ENCODE data around the gene NAV2.
"Not testable (repeated sequence)": the region's sequence is repeated elsewhere in the genome, so short reads cannot be mapped to it uniquely, and the experiment has no call there.

The NAV2 gene

DNA sequence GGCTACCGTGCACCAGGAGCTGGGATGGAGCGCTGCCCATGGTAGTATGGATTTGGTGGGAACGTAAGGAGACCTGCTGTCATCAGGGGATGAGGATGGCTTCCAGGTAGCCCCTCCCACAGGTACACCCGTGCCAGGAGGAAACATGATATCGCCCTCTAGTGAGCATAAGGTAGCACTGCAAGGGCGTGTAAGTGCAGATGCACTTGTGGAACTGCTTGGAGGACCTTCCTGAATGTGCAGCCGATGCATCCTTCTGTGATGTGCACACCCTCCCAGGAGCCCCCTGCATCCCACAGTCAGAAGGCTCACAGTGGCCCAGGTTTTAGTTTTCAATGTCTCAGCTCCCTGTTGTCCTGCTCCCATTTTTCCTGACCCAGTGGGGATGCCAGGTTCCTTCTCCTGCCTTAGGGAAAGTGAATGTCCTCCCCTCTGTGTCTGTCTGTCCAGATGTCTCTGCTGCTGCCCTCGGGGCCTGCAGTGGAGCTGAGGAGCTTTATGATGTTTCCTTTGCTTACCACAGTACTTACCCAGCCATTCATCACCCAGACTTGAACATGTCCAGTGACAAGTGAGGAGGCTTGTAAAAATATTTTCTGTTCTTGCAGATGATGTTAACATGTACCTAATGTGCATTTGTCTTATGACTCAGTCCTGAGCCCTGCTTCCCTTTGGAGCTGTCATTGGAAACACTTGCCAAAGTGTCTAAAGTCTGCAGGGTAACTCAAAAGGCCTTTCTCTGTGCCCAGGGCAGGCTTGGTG, 398.5 kb downstream of the NAV2 start:
- no peak for DNase-seq

DNA sequence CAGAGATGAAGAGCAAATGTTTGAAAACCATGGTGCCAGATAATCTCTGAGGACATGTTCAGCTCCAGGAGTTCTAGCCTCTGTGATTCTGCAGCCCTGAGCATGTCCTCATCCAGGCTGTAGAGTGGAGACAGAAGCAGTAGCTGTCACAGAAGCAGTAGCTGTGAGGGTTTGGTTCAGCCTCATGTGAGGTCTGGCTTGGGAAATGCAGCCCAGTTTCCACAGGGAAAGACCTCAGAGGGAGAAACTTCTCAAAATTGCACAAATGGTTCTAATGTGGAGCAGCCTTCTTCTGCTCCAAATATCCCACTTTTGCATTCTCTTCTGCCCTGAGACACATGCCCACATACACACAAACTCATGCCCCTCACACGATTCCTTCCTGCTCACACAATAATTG, 399.2 kb downstream of the NAV2 start:
- DNase-seq, result no peak

DNA sequence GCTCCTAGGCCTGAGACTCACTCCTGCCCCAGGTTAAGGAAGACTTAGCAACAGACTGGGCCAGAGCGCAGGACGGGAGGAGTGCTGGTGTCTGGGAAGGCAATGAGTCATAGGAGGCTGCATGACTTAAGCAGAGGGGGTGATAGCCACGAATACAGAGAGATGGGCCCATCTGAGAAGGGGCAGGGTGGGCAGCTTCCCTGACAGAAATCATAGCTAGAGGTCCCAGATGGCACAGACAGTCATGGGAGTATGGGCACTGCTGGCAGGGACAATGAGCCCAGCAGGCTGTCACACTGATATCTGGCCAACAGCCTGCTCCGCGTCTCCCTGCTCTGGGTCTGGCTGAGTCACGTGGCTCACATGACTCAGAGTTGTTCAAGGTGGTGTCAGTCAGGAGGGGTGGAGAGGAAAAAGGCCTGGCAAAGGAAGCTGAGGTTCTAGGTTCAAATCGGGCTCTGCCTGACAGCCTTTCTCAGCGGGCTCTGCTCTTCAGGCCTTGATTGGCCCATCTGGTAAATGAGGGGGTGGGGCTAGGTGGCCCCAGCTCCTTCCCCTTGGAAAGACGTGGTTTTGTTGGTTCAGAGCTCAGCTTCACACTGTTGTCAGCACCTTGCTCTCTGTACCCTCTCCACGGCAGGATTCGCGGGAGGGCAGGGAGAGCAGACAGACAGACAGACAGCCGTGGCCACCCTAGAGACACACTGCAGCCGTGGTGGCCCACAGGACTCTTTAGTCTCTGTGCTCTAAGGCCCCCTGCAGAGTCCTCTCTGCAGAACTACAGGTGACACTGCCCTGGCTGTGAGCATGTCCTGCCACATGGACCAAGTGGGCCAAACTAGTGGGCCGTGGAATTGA, 399.9 kb downstream of the NAV2 start:
- DNase-seq, result no peak

DNA sequence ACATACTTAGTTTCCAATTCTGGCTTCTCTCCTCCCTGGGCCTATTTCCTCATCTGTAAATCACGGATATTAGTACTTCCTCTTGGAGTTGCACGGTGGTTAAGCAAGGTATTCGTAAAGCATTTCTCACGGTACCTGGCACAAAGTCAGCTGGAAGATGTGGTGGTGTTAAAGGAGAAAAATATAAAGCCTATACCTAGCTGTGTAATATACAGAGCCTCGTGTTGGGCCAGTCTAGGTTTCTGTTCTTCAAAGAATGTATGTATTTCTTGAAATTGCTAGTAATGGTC, 400.5 kb downstream of the NAV2 start:
- no peak for DNase-seq

DNA sequence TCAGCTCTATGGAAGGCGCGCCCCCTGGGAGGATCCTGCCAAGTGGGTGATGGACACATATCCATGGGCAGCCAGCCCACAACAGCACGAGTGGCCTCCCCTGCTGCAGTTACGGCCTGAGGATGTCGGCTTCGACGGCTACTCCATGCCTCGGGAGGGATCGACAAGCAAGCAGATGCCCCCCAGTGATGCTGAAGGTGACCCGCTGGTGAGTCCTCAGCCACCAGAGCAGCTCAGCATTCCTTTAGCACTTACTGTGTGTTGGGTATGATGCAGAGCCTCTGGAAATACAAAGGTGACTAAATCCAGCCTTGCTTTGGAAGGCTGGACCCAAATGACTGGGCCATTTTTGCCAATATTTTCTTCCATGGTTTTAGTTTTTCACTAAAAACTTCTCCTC, 402.0 kb downstream of the NAV2 start:
- no peak for DNase-seq

DNA sequence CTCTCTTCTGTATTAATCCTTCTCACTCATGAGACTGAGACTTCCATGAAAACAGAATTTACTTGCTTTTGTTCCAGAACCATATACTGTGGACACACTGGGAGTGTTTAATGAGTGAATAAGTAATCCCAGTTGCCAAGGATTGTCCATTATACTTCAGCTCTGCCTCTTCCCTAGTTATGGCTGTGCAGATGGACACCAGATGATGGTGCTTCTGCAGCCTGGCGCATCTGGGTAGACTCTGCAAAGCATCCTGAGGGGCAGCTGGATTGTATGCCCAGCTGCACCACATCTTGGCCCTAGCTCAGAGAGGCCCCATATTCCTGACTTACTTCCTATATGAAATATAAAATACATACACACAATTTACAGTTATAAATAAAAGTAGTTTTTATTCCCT, 404.2 kb downstream of the NAV2 start:
- no peak for DNase-seq

DNA sequence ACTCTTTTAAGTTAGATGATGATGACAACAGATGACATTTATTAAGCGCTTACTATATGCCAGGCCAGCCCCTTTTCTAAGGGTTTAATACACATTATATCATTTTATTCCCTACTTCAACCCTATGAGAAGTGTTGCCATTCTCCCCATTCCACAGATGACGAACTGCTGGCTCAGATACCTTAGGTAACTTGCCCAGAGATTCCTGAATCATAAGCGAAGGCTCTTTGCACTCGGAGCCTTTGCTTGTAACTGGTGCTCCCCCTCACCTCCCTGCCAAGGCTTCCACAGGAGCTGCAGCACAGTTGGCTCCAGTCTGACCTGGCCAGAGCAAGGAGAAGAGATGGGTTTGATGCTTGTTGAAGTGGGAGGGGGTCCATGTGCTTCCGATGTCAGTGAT, 404.7 kb downstream of the NAV2 start:
- no peak for DNase-seq

DNA sequence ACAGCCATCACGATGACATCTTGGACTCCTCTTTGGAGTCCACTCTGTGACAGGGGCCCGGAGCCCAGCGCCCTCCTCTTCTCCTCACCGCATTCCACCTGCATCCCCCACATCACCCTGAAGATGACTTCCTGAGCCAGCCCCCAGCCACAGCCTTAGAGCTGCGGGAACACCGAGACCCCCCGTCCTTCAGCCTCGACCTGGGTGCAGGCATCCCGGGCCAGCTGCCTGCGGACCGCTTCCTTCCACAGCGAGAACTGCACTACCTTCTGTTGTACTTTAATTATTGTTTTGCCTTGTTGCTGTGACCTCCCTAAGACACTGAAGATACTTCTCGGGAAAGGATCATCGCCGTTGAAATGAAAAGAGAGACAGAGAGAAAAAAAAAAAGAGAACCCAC, 405.6 kb downstream of the NAV2 start:
- DNase-seq, result no peak

DNA sequence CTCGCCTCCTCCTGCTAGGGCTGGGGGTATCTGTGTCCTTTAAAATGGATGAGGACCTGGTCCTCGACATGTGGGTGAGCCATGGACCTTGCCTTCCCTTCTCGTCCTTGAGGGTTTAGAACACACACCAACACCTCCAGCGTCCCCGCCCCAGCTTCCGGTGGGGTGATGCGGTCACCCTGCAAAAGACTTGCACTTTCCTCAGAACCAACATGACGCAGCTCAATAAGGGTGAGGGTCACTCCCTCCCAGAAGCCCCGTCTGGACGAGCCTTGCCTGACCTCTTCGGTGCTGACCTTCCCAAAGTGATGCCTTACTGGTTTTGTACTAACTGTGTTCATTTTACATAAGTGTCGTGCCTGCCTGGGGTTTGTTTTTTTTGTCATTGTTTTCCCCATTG, 406.7 kb downstream of the NAV2 start:
- no peak for DNase-seq

DNA sequence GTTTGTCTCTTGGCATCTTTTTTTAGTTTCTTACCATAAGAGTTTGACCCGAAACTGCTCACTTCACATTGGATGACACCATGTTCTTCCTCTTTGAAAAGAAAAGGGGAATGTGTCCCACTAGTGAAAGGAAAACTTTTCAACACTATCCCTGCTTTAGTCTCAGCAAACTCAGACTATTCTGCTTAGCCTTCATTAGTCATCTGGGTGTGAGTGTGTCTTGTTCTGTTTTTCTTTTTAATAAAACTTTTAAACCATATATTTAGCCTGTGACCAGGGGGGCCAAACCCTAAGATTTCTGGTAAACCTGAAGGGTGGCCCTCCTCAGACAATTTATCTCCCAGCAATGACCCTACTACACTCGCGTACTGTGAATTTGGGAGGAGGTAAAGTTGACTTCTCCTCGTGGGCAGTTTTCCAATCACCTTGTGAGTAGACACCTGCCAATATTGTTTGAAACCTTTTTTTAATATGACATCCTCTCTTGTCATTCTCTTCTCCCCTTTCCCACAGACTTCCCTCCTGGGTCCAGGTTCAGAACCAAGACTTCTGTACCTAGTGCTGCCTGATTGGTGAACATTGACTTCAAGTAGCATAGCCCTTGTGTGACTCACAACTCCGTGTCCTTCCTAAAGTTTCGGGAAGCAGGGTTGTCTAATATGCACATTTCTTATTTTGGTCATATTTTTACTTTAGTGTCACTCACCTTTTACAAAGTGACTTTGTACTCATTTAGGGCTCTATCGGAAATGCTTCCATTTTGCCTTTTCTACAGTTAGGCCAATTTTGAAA, 407.7 kb downstream of the NAV2 start:
- DNase-seq, result no peak

DNA sequence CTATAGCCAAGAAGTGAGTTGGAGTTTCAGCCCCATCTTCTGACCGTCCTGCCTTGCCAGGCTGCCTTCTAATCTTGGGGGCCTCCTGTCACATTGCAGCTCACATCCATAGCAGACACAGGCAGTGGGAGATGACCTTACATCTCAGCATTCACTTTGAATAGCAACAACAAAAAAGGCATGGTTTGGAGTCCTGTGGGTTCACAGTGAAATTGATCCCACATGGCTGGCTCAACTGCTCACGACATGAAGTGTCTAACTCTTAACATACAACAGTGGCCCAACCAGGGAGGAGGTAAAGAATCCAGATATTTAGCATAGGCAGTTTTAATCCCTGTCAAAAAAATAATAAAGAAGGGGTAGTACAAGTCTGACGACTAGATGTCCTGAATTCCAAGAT, 409.5 kb downstream of the NAV2 start:
- DNase-seq, result no peak

DNA sequence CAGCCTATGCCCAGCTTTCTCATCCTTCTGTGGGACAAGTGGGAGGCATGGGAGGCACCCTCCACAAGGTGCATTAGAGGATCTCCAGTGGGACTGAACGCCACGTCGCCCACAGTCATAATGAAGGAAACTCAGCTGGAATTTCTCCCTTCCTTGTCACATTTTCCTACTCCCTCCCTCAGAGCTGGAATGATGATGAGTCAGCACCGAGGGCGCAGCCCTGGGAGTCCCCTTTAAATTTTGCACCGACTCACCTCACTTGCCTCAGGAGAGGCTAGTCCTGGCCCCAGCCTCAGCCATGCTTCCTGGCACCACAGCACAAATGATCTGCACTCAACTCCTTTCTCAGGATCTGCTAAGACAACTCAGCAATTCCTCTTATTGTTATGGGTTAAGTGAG, 413.3 kb downstream of the NAV2 start:
- DNase-seq, result no peak

DNA sequence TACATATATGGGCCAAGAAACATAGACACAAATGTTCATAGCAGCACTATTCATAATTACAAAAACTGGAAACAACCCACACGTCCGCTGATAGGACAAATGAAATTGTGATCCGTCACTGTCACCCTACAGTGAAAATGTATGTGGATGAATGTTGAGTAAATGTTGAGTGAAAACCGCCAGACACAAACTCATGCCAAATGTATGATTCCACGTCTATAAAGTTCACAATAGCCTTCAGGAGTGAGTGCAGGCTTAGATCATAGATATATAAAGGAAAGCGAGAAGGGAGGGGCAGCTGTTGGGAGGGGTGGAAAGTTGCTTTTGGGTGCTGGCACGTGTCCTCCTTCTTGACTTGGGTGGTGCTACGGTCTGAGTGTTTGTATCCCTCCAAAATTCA, 414.1 kb downstream of the NAV2 start:
- DNase-seq, result no peak

DNA sequence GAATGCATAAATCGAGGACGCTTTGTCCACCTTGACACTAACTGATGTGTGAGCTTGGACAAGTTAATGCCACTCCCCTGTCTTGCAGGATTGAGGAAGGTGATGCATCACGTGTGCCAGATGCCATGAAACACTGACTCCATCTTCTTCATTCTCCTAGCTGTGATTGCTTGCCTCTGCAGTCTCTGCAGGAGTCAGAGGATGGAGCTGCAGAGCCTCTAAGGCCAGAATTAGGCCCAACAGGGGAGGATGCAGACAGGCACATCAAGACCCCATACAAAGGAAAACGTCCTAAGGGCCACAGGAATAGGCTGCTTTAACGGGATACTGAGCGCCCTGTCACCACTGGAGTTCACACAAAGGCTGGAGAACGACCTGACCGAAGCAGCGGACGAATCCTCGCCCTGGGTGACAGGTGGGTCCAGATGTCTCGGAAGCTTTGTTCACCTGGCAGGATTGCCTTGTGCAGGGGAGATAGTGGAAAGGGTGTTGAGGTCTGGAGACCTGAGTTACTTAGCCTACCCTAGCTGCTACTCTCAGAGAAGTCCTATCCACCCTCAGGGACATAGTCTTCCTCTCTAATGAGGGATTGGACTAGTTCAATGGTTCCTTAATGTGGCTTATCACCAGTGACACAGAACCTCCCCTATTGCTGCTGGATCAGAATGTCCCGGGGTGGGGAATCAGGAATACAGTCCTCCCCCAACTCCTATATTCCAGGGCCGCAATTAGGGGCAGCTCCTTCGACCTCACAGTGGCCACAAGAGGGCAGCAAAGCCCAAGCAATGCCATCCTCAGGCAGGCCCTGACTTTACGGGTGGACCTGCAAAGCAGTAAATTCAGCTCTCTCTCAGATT, 415.3 kb downstream of the NAV2 start:
- DNase-seq, result no peak

DNA sequence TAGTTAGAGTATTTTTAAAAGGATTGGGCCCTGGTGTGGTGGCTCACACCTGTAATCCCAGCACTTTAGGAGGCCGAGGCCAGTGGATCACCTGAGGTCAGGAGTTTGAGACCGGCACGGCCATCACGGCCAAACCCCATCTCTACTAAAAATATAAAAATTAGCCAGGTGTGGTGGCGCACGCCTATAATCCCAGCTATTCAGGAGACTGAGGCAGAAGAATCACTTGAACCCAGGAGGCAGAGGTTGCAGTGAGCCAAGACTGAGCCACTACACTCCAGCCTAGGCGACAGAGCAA, 415.8 kb downstream of the NAV2 start:
- not testable (repeated sequence) for DNase-seq

DNA sequence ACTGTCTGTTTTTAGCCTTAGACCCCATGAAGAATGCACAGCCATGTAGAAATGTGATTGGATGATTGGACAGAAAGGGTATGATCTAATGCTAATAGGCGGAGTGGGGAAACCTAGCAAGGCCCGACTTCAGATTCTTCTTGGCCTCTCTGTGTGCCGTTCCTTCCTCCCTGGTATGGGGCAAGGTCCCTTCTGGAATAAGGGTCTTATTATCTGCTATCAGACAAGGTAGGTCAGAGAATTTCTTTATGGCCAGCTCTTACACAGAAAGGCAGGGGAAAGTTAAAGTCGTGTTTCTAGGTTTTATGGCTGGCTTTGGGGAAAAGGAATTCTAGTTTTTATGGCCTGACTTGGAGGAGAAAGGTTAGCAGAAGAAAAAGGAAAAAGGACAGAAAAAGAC, 417.0 kb downstream of the NAV2 start:
- DNase-seq, result no peak

DNA sequence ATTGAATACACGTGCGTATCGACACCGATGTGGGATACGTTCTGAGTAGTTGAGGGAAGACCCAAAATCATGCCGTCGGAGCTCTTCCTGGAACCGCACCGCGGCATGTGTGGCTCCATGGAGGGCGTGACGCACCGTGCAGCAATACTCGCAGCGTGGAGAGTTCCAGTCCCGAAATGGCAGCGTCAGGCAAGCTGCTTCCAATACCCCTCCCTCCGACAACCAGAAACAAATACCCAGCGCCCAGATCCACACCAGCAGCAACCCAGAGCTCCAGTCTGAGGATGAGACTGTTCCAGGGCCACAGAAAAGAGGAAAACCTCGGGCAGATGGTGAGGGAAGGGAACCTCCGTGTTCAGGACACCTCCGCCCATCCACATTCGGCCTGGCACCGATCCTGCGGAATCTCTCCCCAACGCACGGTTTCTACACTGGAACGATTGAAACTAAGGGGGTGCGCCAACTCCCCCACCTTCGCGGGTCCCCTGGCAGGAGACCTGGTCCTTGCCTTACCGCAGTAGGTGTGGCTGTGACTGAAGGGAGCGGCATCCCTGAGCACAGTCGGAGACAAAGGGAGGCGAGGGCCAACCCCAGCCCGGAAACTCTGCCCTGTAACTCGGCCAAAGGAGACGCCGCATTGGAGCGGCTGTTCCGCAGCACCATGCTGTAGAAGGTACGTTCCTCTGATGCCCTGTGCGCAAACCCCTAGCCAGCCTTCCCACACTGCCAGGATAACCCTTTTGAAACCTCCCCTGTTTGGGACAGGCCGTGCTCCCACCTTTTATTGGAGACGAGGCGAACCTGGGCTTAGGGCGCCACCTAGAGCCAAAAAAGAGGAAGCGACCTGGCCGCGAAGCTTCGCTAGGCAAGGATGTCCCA, 419.4 kb downstream of the NAV2 start:
- no peak for DNase-seq

DNA sequence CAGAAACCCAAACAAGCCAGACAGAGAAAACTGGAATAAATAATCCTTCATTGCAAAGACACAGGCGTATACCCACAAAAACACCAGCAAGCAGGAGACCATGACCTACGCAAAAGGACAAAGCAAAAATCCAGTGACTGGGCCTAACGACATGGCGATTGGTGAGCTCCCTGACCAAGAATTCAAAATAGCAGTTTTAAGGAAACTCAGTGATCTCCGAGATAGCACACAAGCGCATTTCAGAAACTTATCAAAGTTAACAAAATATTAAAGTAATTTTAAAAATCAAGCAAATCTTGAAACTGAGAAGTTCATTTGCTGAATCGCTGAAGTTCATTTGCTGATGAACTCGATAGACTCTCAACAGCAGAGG, 420.0 kb downstream of the NAV2 start:
- DNase-seq, result no peak

DNA sequence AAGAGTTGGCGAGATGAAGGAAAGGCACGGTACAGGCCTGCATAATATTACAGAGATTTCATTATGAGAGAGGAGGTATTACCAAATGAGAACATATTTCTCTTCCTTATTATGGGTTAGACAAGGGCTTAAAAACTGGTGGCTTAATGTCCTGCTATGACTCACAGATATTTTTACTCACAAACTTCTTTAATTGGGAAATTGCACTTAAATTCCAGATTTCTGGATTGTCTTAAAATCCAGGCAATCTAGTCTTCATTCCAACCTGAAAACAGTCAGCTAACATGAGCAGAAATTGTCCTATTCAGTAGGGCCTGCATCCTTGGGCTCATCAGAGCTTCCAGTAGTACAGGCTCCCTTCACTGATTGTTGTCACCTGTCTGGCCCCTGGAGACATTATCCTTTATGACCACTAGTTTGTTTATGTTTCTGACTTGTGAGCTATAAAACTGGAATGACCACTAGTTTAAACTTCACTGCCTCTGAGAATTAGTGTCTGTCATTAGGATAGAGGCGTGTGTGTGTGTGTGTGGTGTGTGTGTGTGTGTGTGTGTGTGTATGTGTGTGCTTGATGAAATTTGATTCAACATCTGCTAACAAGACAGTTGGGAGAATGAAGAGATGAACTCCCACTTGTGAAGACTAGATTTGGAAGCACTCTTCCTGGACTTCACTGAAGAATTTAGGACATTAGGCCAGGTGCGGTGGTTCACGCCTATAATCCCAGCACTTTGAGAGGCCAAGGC, 422.5 kb downstream of the NAV2 start:
- no peak for DNase-seq

DNA sequence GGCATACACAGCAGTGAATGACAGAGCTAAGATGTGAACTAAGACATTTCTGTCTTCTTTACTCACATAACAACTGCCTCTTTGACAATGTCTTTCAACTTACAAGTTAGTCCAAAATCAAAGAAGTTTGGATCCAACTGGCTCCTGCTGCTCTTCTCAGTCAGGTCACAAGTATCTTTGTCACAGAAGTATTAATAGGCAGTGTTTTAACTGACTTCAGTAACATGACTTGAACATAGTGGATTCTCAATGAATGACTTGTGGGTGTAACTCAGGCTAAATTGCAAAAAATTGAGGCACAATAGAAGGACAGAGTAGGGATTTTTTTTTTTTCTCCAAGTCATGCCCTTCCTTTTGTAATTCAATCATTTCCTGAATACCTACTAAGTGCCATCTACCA, 425.0 kb downstream of the NAV2 start:
- no peak for DNase-seq

DNA sequence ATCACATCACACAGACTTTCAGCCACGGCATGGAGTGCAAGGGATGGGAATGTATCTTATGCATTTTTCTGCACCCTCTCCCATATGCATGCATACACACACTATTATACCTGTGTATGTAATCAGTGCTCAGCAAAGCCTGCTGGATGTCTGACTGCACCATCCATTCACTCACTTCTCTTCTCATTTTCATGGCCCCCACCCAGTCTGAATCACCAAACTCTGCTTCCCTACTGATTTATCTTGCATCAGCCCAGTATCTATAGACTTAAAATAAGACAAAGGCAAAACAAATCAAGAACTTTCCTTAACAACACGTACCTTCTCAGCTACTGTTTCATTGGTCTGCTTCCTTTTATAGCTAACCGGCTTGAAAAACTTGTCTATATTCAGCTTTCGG, 426.1 kb downstream of the NAV2 start:
- no peak for DNase-seq

Data from SIG-M5 (cell line).